Ishikawa (cell line): ENCODE measurements around the gene RABGAP1L.

Experiments used
- CEBPB ChIP-seq: IDR thresholded peaks from 2 replicates; pipeline ENCODE4 v1.6.1; 2012
- CREB1 ChIP-seq: IDR thresholded peaks from 2 replicates; pipeline ENCODE4 v1.6.1; 2012; ENCODE audit warnings: low read depth
- EGR1 ChIP-seq: IDR thresholded peaks from 2 replicates; pipeline ENCODE4 v1.6.1; 2012
- EP300 ChIP-seq: IDR thresholded peaks from 2 replicates; pipeline ENCODE4 v1.6.1; 2012; ENCODE audit warnings: borderline replicate concordance
- FOXM1 ChIP-seq: IDR thresholded peaks from 2 replicates; pipeline ENCODE4 v1.6.1; 2012; ENCODE audit warnings: low read depth, borderline replicate concordance
- NFIC ChIP-seq: IDR thresholded peaks from 2 replicates; pipeline ENCODE4 v1.6.1; 2012
- RAD21 ChIP-seq: IDR thresholded peaks from 2 replicates; pipeline ENCODE4 v1.6.1; 2012; ENCODE audit warnings: low read depth
- TAF1 ChIP-seq: IDR thresholded peaks from 2 replicates; pipeline ENCODE4 v1.6.1; 2012; ENCODE audit warnings: low read depth, mild to moderate bottlenecking
- TCF12 ChIP-seq: IDR thresholded peaks from 2 replicates; pipeline ENCODE4 v1.6.1; 2012; ENCODE audit warnings: low read depth
- TEAD4 ChIP-seq: IDR thresholded peaks from 2 replicates; pipeline ENCODE4 v1.6.1; 2012
- YY1 ChIP-seq: IDR thresholded peaks from 2 replicates; pipeline ENCODE4 v1.6.1; 2012; ENCODE audit warnings: low read depth
- ZBTB7A ChIP-seq: IDR thresholded peaks from 2 replicates; pipeline ENCODE4 v1.6.1; 2012; ENCODE audit warnings: low read depth
- TF ChIP-seq, protein P1 (sequence below): IDR thresholded peaks from 2 replicates; pipeline ENCODE4 v1.6.1; 2012
- TF ChIP-seq, protein P2 (sequence below): IDR thresholded peaks from 2 replicates; pipeline ENCODE4 v1.6.1; 2012; ENCODE audit warnings: low read depth, mild to moderate bottlenecking
- TF ChIP-seq, protein P3 (sequence below): IDR thresholded peaks from 2 replicates; pipeline ENCODE4 v1.6.1; 2012

RABGAP1L gene

DNA sequence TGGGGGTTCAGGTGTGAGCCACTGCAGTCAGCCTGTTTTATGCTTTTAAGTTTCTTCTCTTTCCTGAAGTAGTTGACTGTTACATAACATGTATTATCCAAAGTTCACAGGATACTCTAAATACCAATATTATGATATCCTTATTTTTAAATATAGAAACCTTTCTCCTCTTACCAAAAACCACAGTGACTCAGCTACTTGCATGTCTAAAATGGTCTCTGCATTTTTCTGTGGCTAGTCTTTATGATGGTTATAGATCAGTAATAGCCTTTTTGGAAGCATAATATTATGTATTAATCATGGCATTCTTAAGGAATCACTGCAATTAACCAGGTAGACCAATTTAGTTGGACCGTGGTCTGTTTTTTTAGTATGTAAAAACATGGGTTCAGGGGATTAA is 629.7 kb downstream of the RABGAP1L start:
- TF ChIP-seq FOXM1 = no peak
- TF ChIP-seq, protein P1, sequence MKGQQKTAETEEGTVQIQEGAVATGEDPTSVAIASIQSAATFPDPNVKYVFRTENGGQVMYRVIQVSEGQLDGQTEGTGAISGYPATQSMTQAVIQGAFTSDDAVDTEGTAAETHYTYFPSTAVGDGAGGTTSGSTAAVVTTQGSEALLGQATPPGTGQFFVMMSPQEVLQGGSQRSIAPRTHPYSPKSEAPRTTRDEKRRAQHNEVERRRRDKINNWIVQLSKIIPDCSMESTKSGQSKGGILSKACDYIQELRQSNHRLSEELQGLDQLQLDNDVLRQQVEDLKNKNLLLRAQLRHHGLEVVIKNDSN = no peak
- TF ChIP-seq EGR1 = no peak
- TF ChIP-seq TEAD4 = no peak
- no peak for TF ChIP-seq CREB1
- TF ChIP-seq, protein P2, sequence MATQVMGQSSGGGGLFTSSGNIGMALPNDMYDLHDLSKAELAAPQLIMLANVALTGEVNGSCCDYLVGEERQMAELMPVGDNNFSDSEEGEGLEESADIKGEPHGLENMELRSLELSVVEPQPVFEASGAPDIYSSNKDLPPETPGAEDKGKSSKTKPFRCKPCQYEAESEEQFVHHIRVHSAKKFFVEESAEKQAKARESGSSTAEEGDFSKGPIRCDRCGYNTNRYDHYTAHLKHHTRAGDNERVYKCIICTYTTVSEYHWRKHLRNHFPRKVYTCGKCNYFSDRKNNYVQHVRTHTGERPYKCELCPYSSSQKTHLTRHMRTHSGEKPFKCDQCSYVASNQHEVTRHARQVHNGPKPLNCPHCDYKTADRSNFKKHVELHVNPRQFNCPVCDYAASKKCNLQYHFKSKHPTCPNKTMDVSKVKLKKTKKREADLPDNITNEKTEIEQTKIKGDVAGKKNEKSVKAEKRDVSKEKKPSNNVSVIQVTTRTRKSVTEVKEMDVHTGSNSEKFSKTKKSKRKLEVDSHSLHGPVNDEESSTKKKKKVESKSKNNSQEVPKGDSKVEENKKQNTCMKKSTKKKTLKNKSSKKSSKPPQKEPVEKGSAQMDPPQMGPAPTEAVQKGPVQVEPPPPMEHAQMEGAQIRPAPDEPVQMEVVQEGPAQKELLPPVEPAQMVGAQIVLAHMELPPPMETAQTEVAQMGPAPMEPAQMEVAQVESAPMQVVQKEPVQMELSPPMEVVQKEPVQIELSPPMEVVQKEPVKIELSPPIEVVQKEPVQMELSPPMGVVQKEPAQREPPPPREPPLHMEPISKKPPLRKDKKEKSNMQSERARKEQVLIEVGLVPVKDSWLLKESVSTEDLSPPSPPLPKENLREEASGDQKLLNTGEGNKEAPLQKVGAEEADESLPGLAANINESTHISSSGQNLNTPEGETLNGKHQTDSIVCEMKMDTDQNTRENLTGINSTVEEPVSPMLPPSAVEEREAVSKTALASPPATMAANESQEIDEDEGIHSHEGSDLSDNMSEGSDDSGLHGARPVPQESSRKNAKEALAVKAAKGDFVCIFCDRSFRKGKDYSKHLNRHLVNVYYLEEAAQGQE = no peak
- TF ChIP-seq NFIC = no peak
- TF ChIP-seq CEBPB = no peak
- TF ChIP-seq TCF12 = no peak

DNA sequence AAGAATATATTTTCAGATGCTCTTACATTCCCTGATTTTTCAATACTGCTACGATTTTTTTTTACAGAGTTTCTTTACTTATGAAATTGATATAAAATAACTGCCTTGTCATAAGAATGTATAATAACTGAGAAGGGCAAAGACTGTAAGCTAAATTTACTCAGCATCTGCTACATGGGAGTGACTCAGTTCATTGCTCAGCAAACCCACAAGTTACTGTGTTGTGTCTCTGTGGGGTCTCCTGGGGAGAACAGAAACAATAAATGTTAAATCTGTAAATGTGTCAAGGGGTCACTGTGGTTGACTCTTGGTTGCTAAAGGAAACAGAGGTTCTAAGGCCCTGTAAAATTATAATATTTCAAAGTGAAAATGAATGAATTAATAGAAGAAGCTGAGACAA is 630.1 kb downstream of the RABGAP1L start:
- TF ChIP-seq TCF12 (no peak), YY1 (no peak)

DNA sequence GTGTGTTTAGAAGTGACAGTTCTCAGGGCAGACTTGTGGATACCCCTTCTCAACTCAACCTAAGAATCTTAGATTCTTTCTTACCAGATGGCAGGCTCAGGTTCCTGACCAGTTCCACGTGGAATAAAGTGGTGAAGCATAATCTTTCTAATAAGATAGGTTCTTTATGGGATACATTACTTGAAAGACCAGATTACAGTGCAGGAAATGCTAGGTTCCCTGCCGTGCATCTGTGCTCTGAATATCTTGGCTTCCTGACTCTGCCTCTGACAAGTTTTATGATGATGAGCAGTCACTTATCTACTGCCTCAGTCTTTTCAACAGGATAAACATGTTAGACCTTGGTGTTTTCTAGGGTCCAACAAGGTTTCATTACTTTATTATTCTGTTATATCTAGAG is 632.5 kb downstream of the RABGAP1L start:
- no peak for TF ChIP-seq ZBTB7A
- TF ChIP-seq, protein P3, sequence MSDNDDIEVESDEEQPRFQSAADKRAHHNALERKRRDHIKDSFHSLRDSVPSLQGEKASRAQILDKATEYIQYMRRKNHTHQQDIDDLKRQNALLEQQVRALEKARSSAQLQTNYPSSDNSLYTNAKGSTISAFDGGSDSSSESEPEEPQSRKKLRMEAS = no peak
- TF ChIP-seq YY1 = no peak
- TF ChIP-seq, protein P1 = no peak
- TF ChIP-seq TAF1 = no peak

DNA sequence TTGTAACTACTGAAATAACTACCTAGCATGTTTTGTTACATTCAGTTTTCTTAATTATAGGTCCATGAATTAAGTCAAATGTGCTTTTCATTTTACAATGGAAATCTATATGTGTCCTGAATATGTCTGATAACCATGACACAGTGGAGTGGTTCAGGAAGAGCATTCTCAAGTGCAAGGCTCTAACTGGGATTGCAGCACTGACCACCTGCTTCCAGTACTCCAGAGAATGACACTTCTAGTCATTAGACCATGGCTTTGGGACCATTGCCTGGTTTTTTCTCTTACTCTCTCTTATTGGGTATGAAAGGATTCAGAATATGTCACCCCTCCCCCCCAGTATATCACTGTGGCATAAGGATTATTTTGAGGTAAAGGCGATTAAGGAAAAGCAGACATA is 635.5 kb downstream of the RABGAP1L start:
- TF ChIP-seq EGR1 (no peak), FOXM1 (no peak), TCF12 (no peak), TAF1 (no peak), EP300 (no peak), YY1 (no peak), CREB1 (no peak), CEBPB (no peak), ZBTB7A (no peak), RAD21 (no peak), NFIC (no peak), TEAD4 (no peak)
- TF ChIP-seq, protein P3 = no peak
- TF ChIP-seq, protein P2 = no peak
- TF ChIP-seq, protein P1 = no peak

DNA sequence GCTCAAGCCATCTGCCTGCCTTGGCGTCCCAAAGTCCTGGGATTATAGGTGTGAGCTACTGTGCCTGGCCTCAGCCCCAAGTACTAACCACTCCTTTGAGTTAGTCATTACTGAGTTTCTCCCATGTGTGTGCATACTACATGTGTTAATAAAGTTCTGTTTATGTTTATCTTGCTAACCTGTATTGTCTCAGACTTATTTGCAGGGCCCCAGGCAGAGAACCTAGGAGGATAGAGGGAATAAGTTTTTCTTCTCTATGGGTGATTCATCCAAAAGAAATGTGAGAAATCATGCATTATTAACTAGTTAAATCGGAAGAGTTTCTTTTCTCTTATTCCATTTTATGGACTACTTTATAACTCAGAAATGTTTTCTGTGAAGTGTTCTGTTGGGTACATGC is 636.5 kb downstream of the RABGAP1L start:
- TF ChIP-seq YY1 = no peak
- TF ChIP-seq CREB1 = no peak
- TF ChIP-seq EGR1 = no peak
- TF ChIP-seq FOXM1 = no peak
- TF ChIP-seq, protein P1 = no peak
- no peak for TF ChIP-seq ZBTB7A
- no peak for TF ChIP-seq TAF1
- TF ChIP-seq TCF12 = no peak
- TF ChIP-seq RAD21 = no peak
- TF ChIP-seq TEAD4 = no peak
- TF ChIP-seq NFIC = no peak
- TF ChIP-seq, protein P3 = no peak
- TF ChIP-seq, protein P2 = no peak
- TF ChIP-seq EP300 = no peak
- TF ChIP-seq CEBPB = no peak
